SJSA1 (cell line): Measurements from ENCODE around the gene RICTOR. TPM values are rescaled to one million over a fixed set of nuclear protein-coding genes. Genes with fewer than 3 reads are reported as not detected.
"Not testable (repeated sequence)": the region's sequence is repeated elsewhere in the genome, so short reads cannot be mapped to it uniquely, and the experiment has no call there.

ENCODE experiments used
- DNase-seq, 2 experiments: peaks; one replicate each; pipeline ENCODE4 v3.0.0-alpha.2; 2015 to 2020; ENCODE audit warnings: low spot score in 2 of 2, low read depth in 1 of 2
- H3K27ac ChIP-seq: fragments of 250-450 bp; sonication (Bioruptor Pico); 2 replicates; pipeline ENCODE4 v1.5.1; 2020; ENCODE audit warnings: mild to moderate bottlenecking, moderate library complexity
- H3K27me3 ChIP-seq: fragments of 250-450 bp; sonication (Bioruptor Pico); replicated peaks from 2 replicates; pipeline ENCODE4 v1.5.1; 2020; ENCODE audit warnings: mild to moderate bottlenecking, moderate library complexity
- H3K36me3 ChIP-seq: fragments of 250-450 bp; sonication (Bioruptor Pico); 2 replicates; pipeline ENCODE4 v1.5.1; 2020; ENCODE audit warnings: mild to moderate bottlenecking
- H3K4me1 ChIP-seq: fragments of 250-450 bp; sonication (Bioruptor Pico); replicated peaks from 2 replicates; pipeline ENCODE4 v1.6.1; 2021; ENCODE audit warnings: mild to moderate bottlenecking
- H3K4me3 ChIP-seq: fragments of 250-450 bp; sonication (Bioruptor Pico); 2 replicates; pipeline ENCODE4 v1.5.1; 2020; ENCODE audit warnings: mild to moderate bottlenecking
- H3K9me3 ChIP-seq: fragments of 250-450 bp; sonication (Bioruptor Pico); replicated peaks from 2 replicates; pipeline ENCODE4 v1.5.1; 2020; ENCODE audit warnings: mild to moderate bottlenecking
- total RNA-seq: library from RNA; depleted of rRNA; stranded (reverse); fragments of >200 nt; shearing (Covaris generic); gene quantifications from 2 replicates; pipeline ENCODE4 v1.2.3, GENCODE V29; 2014

RICTOR gene
- total RNA-seq, 1 experiment from 2014 or later = 16.8 TPM

GRCh38 chr5:39057734-39058133 is 16.5 kb downstream of the RICTOR start:
- Histone ChIP-seq H3K27ac (no peak overlapping the region; the same call in 1 of the 2 replicates), H3K9me3 (no peaks in the 10 kb centered on the region), H3K4me3 (no peak overlapping the region), H3K4me1 (peaks cover 2% of the 10 kb centered on the region; the same call in 1 of the 2 replicates), H3K36me3 (peaks cover 6% of the 10 kb centered on the region; the same call in 1 of the 2 replicates), H3K27me3 (no peaks in the 10 kb centered on the region)
- DNase-seq = no peak

- no peak overlapping the region for H3K4me3 ChIP-seq
- H3K27ac ChIP-seq = no peak overlapping the region
- H3K36me3 ChIP-seq = peaks cover 6% of the 10 kb centered on the region; the same call in 1 of the 2 replicates
- H3K4me1 ChIP-seq = no peaks in the 10 kb centered on the region
- no peak for DNase-seq
- no peaks in the 10 kb centered on the region for H3K9me3 ChIP-seq
- no peaks in the 10 kb centered on the region for H3K27me3 ChIP-seq
These were observed 18.3 kb downstream of the RICTOR start for GRCh38 chr5:39055768-39056398.

- Histone ChIP-seq H3K4me1 (no peaks in the 10 kb centered on the region), H3K27ac (no peak overlapping the region), H3K4me3 (no peak overlapping the region), H3K36me3 (peaks cover 6% of the 10 kb centered on the region; the same call in 1 of the 2 replicates), H3K9me3 (no peaks in the 10 kb centered on the region), H3K27me3 (no peaks in the 10 kb centered on the region)
- DNase-seq = no peak
These were observed 19.0 kb downstream of the RICTOR start for GRCh38 chr5:39055027-39055767.

- H3K27me3 ChIP-seq = no peaks in the 10 kb centered on the region
These were observed 21.0 kb downstream of the RICTOR start for GRCh38 chr5:39053189-39053588.

GRCh38 chr5:39052141-39052540 is 22.1 kb downstream of the RICTOR start:
- Histone ChIP-seq H3K36me3 (peaks cover 9% of the 10 kb centered on the region; the same call in 1 of the 2 replicates), H3K27me3 (no peaks in the 10 kb centered on the region)
- DNase-seq = no peak

More at GRCh38 chr5:39053189-39053588, 21.0 kb downstream of the RICTOR start:
- no peak for DNase-seq
- Histone ChIP-seq H3K27ac (no peak overlapping the region), H3K4me1 (no peaks in the 10 kb centered on the region), H3K36me3 (peaks cover 6% of the 10 kb centered on the region; the same call in 1 of the 2 replicates), H3K4me3 (no peak overlapping the region), H3K9me3 (no peaks in the 10 kb centered on the region)

GRCh38 chr5:39049315-39049714 is 24.9 kb downstream of the RICTOR start:
- Histone ChIP-seq H3K4me1 (no peaks in the 10 kb centered on the region), H3K9me3 (no peaks in the 10 kb centered on the region), H3K4me3 (no peak overlapping the region), H3K27me3 (no peaks in the 10 kb centered on the region), H3K27ac (no peak overlapping the region), H3K36me3 (0 out of 2 replicates have a peak, but pooled peaks cover 3% of the 10 kb centered on the region)
- DNase-seq = no peak

More at GRCh38 chr5:39052141-39052540, 22.1 kb downstream of the RICTOR start:
- Histone ChIP-seq H3K27ac (no peak overlapping the region), H3K4me1 (no peaks in the 10 kb centered on the region), H3K9me3 (no peaks in the 10 kb centered on the region), H3K4me3 (no peak overlapping the region)

- Histone ChIP-seq H3K4me1 (no peaks in the 10 kb centered on the region), H3K36me3 (no peaks in the 10 kb centered on the region), H3K4me3 (no peak overlapping the region), H3K27ac (no peak overlapping the region), H3K27me3 (no peaks in the 10 kb centered on the region), H3K9me3 (no peaks in the 10 kb centered on the region)
- no peak for DNase-seq
These were observed 33.3 kb downstream of the RICTOR start for GRCh38 chr5:39040875-39041274.

- H3K4me1 ChIP-seq, H3K9me3 ChIP-seq, H3K27ac ChIP-seq, H3K36me3 ChIP-seq, H3K4me3 ChIP-seq, DNase-seq, H3K27me3 ChIP-seq: not testable (repeated sequence)
These were observed 39.7 kb downstream of the RICTOR start for GRCh38 chr5:39034493-39034892.

GRCh38 chr5:39031041-39031440 is 43.2 kb downstream of the RICTOR start:
- Histone ChIP-seq H3K9me3 (no peaks in the 10 kb centered on the region), H3K36me3 (no peaks in the 10 kb centered on the region), H3K27ac (no peak overlapping the region), H3K4me1 (no peaks in the 10 kb centered on the region), H3K27me3 (no peaks in the 10 kb centered on the region), H3K4me3 (no peak overlapping the region)
- no peak for DNase-seq

GRCh38 chr5:39025456-39025855 is 48.7 kb downstream of the RICTOR start:
- Histone ChIP-seq H3K9me3 (no peaks in the 10 kb centered on the region), H3K27ac (no peak overlapping the region), H3K36me3 (no peaks in the 10 kb centered on the region), H3K4me1 (peaks cover 5% of the 10 kb centered on the region; the same call in 1 of the 2 replicates), H3K4me3 (no peak overlapping the region), H3K27me3 (no peaks in the 10 kb centered on the region)
- no peak for DNase-seq

- no peak overlapping the region for H3K4me3 ChIP-seq
- H3K9me3 ChIP-seq = no peaks in the 10 kb centered on the region
- H3K27me3 ChIP-seq = no peaks in the 10 kb centered on the region
- no peak overlapping the region for H3K27ac ChIP-seq
- H3K4me1 ChIP-seq = peaks cover 5% of the 10 kb centered on the region; the same call in 1 of the 2 replicates
- peaks cover 3% of the 10 kb centered on the region for H3K36me3 ChIP-seq
- DNase-seq = no peak
These were observed 49.3 kb downstream of the RICTOR start for GRCh38 chr5:39024884-39025283.

GRCh38 chr5:39024005-39024404 is 50.2 kb downstream of the RICTOR start:
- Histone ChIP-seq H3K9me3 (no peaks in the 10 kb centered on the region), H3K27me3 (no peaks in the 10 kb centered on the region), H3K4me1 (peaks cover 5% of the 10 kb centered on the region; the same call in 1 of the 2 replicates), H3K4me3 (no peak overlapping the region), H3K27ac (no peak overlapping the region), H3K36me3 (peaks cover 10% of the 10 kb centered on the region)
- DNase-seq = no peak

GRCh38 chr5:39023121-39023520 is 51.1 kb downstream of the RICTOR start:
- DNase-seq = no peak
- Histone ChIP-seq H3K27ac (no peak overlapping the region), H3K9me3 (no peaks in the 10 kb centered on the region), H3K27me3 (no peaks in the 10 kb centered on the region), H3K4me1 (peaks cover 5% of the 10 kb centered on the region; the same call in 1 of the 2 replicates), H3K36me3 (peaks cover 10% of the 10 kb centered on the region), H3K4me3 (no peak overlapping the region)

- DNase-seq = no peak
- Histone ChIP-seq H3K4me1 (peaks cover 5% of the 10 kb centered on the region; the same call in 1 of the 2 replicates), H3K9me3 (no peaks in the 10 kb centered on the region), H3K27ac (no peak overlapping the region), H3K36me3 (peaks cover 10% of the 10 kb centered on the region), H3K27me3 (no peaks in the 10 kb centered on the region), H3K4me3 (no peak overlapping the region)
These were observed 52.0 kb downstream of the RICTOR start for GRCh38 chr5:39022151-39022550.
